Activated CD4-positive, alpha-beta T cell treated with anti-CD3 and anti-CD28 coated beads, Interleukin-2, amount 50 U/mL, for 16 hours (primary cell): ENCODE results near the gene CNTNAP2.
"Not testable (repeated sequence)": the region's sequence is repeated elsewhere in the genome, so short reads cannot be mapped to it uniquely, and the experiment has no call there.

Experiments
- DNase-seq: peaks from one replicate; pipeline ENCODE4 v3.0.0-alpha.2; 2020

Gene CNTNAP2

GRCh38 chr7:147593271-147594057, 1476.9 kb downstream of the CNTNAP2 start:
- DNase-seq: no peak

- no peak for DNase-seq
Observed at GRCh38 chr7:147595042-147595441, 1478.4 kb downstream of the CNTNAP2 start.

- DNase-seq: not testable (repeated sequence)
Observed at GRCh38 chr7:147598687-147599086, 1482.1 kb downstream of the CNTNAP2 start.

- DNase-seq: no peak
Observed at GRCh38 chr7:147605323-147605722, 1488.7 kb downstream of the CNTNAP2 start.

GRCh38 chr7:147607157-147607800, 1490.7 kb downstream of the CNTNAP2 start:
- no peak for DNase-seq

- no peak for DNase-seq
Observed at GRCh38 chr7:147611431-147611830, 1494.8 kb downstream of the CNTNAP2 start.

GRCh38 chr7:147635288-147635687, 1518.7 kb downstream of the CNTNAP2 start:
- no peak for DNase-seq

GRCh38 chr7:147636553-147636952, 1520.0 kb downstream of the CNTNAP2 start:
- DNase-seq: no peak

GRCh38 chr7:147638566-147638965, 1522.0 kb downstream of the CNTNAP2 start:
- DNase-seq: no peak

GRCh38 chr7:147639037-147639436, 1522.4 kb downstream of the CNTNAP2 start:
- no peak for DNase-seq

GRCh38 chr7:147639751-147640150, 1523.2 kb downstream of the CNTNAP2 start:
- DNase-seq: no peak

GRCh38 chr7:147640821-147641220, 1524.2 kb downstream of the CNTNAP2 start:
- no peak for DNase-seq

GRCh38 chr7:147646568-147646967, 1530.0 kb downstream of the CNTNAP2 start:
- no peak for DNase-seq

- no peak for DNase-seq
Observed at GRCh38 chr7:147650991-147651390, 1534.4 kb downstream of the CNTNAP2 start.

- DNase-seq: no peak
Observed at GRCh38 chr7:147651601-147652000, 1535.0 kb downstream of the CNTNAP2 start.

- no peak for DNase-seq
Observed at GRCh38 chr7:147653456-147653855, 1536.9 kb downstream of the CNTNAP2 start.

GRCh38 chr7:147658392-147658967, 1541.9 kb downstream of the CNTNAP2 start:
- DNase-seq: no peak

- no peak for DNase-seq
Observed at GRCh38 chr7:147659036-147659995, 1542.7 kb downstream of the CNTNAP2 start.

GRCh38 chr7:147664541-147664940, 1547.9 kb downstream of the CNTNAP2 start:
- DNase-seq: no peak

- no peak for DNase-seq
Observed at GRCh38 chr7:147670759-147671158, 1554.2 kb downstream of the CNTNAP2 start.

GRCh38 chr7:147674705-147675104, 1558.1 kb downstream of the CNTNAP2 start:
- no peak for DNase-seq

- DNase-seq: no peak
Observed at GRCh38 chr7:147678943-147679342, 1562.3 kb downstream of the CNTNAP2 start.

- DNase-seq: no peak
Observed at GRCh38 chr7:147681530-147681929, 1564.9 kb downstream of the CNTNAP2 start.
